NOMO-1 (cell line): ENCODE results near the gene SPTY2D1.

Experiments used
- DNase-seq, 2 experiments: peaks; one replicate each; lab custom pipeline; 2025; ENCODE audit not compliant: unreplicated experiment in 2 of 2; lab: John Stamatoyannopoulos, UW

The SPTY2D1 gene

GRCh38 chr11:18567081-18567480 lies 67.1 kb downstream of the SPTY2D1 start:
- DNase-seq = no peak

GRCh38 chr11:18566406-18566805 lies 67.7 kb downstream of the SPTY2D1 start:
- no peak for DNase-seq

GRCh38 chr11:18564149-18564548 lies 70.0 kb downstream of the SPTY2D1 start:
- DNase-seq = no peak

- no peak for DNase-seq
Observed at GRCh38 chr11:18563090-18563730, 70.9 kb downstream of the SPTY2D1 start.
